ENCODE measurements around the gene ROCK2. TPM values are rescaled to one million over a fixed set of nuclear protein-coding genes. Genes with fewer than 3 reads are reported as not detected.

ROCK2 gene
- 40.5 and 52.5 TPM in 2 replicates for total RNA-seq

GRCh38 chr2:11344342-11344955 is at the start of gene ROCK2:
ROCK2 (minus strand) TSS chr2:11344636; CDS start chr2:11344136, 500 bp downstream.

GRCh38 chr2:11155381-11156035 is 188.9 kb downstream of the ROCK2 start, which contains the start of gene SLC66A3:
SLC66A3 (plus strand) TSS chr2:11155467; CDS start chr2:11155547, 80 bp downstream.

Other genes starting within 250 kb of the ROCK2 start
- gene SLC66A3, start 189.2 kb downstream of the ROCK2 start, total RNA-seq = 28.4 and 34.8 TPM in 2 replicates
- 7.8 and 9.0 TPM in 2 replicates for gene E2F6, start 121.5 kb upstream of the ROCK2 start, total RNA-seq
- gene GREB1, start 189.4 kb upstream of the ROCK2 start, total RNA-seq = 1.3 and 2.1 TPM in 2 replicates